Hematopoietic multipotent progenitor cell treated with erythropoietin and hydrocortisone succinate and interleukin-3 and kit ligand, for 8 days (in vitro differentiated cells): ENCODE results near the gene NOP9.
A peak's percentile ranks its signal among the peaks of the same experiment; 100 is the strongest.
"Not testable (repeated sequence)": the region's sequence is repeated elsewhere in the genome, so short reads cannot be mapped to it uniquely, and the experiment has no call there.

Experiments
- DNase-seq: peaks from one replicate; pipeline ENCODE4 v3.0.0-alpha.2; 2015

Gene NOP9

GRCh38 chr14:24330973-24331674 is 31.5 kb downstream of the NOP9 start:
- DNase-seq = no peak

GRCh38 chr14:24331731-24332267 is 32.1 kb downstream of the NOP9 start:
- DNase-seq = no peak

GRCh38 chr14:24332268-24332993 is 32.8 kb downstream of the NOP9 start:
- DNase-seq = peak; percentile 81

- DNase-seq = no peak
These were observed 35.0 kb downstream of the NOP9 start, which contains the start of gene ADCY4 for GRCh38 chr14:24334431-24335291. Gene ADCY4, minus strand, starts transcription at chr14:24335071. Its CDS starts 419 bp downstream, at chr14:24334652.

- no peak for DNase-seq
These were observed 36.0 kb downstream of the NOP9 start for GRCh38 chr14:24335461-24336171.

GRCh38 chr14:24337144-24337823 is 37.6 kb downstream of the NOP9 start:
- no peak for DNase-seq

GRCh38 chr14:24337824-24338175 is 38.1 kb downstream of the NOP9 start:
- no peak for DNase-seq

- no peak for DNase-seq
These were observed 39.2 kb downstream of the NOP9 start for GRCh38 chr14:24338843-24339242.

GRCh38 chr14:24339284-24340151 is 39.9 kb downstream of the NOP9 start, which contains the start of gene RIPK3:
Gene RIPK3, minus strand, starts transcription at chr14:24339991. Its CDS starts 165 bp downstream, at chr14:24339826.
- DNase-seq = peak; percentile 43

GRCh38 chr14:24340606-24341005 is 41.0 kb downstream of the NOP9 start:
- DNase-seq = no peak

- no peak for DNase-seq
These were observed 43.2 kb downstream of the NOP9 start for GRCh38 chr14:24342889-24343288.

- DNase-seq = no peak
These were observed 44.4 kb downstream of the NOP9 start for GRCh38 chr14:24343795-24344660.

- no peak for DNase-seq
These were observed 47.5 kb downstream of the NOP9 start for GRCh38 chr14:24347134-24347533.

- DNase-seq = no peak
These were observed 48.5 kb downstream of the NOP9 start for GRCh38 chr14:24348186-24348585.

- DNase-seq = no peak
These were observed 50.1 kb downstream of the NOP9 start for GRCh38 chr14:24349742-24350141.

GRCh38 chr14:24351517-24351916 is 51.9 kb downstream of the NOP9 start:
- DNase-seq = peak; percentile 60

GRCh38 chr14:24353559-24354481 is 54.2 kb downstream of the NOP9 start:
- DNase-seq = no peak

GRCh38 chr14:24354482-24354825 is 54.8 kb downstream of the NOP9 start:
- DNase-seq = not testable (repeated sequence)

- no peak for DNase-seq
These were observed 55.4 kb downstream of the NOP9 start for GRCh38 chr14:24355009-24355408.
